ENCODE data around the gene BMAL1. TPM values are rescaled to one million over a fixed set of nuclear protein-coding genes. Genes with fewer than 3 reads are reported as not detected.
"Not testable (repeated sequence)": the region's sequence is repeated elsewhere in the genome, so short reads cannot be mapped to it uniquely, and the experiment has no call there.

The BMAL1 gene
- total RNA-seq, 1 donor = 89.9 TPM

DNA sequence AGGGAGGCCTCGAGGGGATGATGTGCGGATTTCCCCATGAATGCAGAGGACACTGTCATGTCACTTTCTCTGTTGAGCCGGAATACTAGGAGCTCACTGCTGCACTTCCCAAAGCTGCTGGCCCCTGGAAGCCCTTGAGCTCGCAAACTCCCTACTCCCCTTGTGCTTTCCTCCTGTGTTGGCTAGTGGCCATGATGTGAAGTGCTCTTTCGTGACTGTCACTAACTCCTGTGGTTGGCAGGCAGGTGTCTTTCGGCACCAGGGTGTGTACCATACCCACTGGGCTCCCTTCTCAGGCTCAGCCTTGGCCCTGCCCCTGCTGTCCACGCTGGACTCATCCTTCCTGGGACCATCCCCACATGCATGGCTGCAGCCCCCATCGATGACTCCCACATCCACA lies 99.2 kb downstream of the BMAL1 start:
- Histone ChIP-seq H3K4me1 (ENCODE audit: insufficient read depth, low read length) (no peaks in the 10 kb centered on the region), H3K9me3 (ENCODE audit: low read depth, low read length) (no peaks in the 10 kb centered on the region), H3K4me3 (ENCODE audit: low read length) (no peak overlapping the region), H3K27me3 (ENCODE audit: insufficient read depth, low read length) (no peaks in the 10 kb centered on the region)

DNA sequence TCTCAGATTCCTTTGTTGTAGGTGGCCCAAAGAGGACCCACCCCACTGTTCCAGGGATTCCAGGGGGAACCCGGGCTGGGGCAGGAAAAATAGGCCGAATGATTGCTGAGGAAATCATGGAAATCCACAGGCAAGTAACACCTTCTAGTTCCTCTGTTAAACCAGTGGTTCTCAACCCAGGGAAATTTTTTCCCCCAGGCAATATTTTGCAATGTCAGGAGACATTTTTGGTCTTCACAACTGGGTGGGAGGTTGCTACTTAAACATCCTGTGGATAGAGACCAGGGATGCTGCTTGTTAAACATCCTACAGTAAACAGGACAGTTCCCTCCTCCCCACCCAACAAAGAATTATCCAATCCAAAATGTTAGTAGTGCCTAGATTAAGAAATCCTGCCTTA lies 100.7 kb downstream of the BMAL1 start:
- Histone ChIP-seq H3K9me3 (ENCODE audit: low read depth, low read length) (no peaks in the 10 kb centered on the region), H3K4me3 (ENCODE audit: low read length) (no peak overlapping the region), H3K4me1 (ENCODE audit: insufficient read depth, low read length) (no peaks in the 10 kb centered on the region), H3K27me3 (ENCODE audit: insufficient read depth, low read length) (no peaks in the 10 kb centered on the region)

DNA sequence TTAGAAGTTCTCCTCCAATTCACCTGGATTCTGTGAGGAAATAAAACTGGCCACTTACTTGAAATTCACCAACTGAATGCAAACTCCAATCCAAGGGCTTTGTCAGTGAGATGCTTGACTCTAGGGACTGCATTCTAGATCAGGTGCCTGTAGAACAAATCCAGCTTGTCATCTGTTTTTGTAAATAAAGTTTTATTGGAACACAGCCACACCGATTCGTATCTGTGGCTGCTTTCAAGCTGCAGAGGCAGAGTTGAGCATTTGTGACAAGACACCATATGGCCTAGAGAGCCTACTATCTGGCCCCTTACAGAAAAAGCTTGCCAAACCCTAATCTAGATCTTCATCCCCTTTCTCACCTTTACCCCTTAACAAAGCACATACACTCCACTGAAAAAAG lies 103.1 kb downstream of the BMAL1 start:
- no peaks in the 10 kb centered on the region for H3K9me3 ChIP-seq (ENCODE audit: low read depth, low read length)
- no peaks in the 10 kb centered on the region for H3K27me3 ChIP-seq (ENCODE audit: insufficient read depth, low read length)
- no peaks in the 10 kb centered on the region for H3K4me1 ChIP-seq (ENCODE audit: insufficient read depth, low read length)
- H3K4me3 ChIP-seq (ENCODE audit: low read length) = no peak overlapping the region

DNA sequence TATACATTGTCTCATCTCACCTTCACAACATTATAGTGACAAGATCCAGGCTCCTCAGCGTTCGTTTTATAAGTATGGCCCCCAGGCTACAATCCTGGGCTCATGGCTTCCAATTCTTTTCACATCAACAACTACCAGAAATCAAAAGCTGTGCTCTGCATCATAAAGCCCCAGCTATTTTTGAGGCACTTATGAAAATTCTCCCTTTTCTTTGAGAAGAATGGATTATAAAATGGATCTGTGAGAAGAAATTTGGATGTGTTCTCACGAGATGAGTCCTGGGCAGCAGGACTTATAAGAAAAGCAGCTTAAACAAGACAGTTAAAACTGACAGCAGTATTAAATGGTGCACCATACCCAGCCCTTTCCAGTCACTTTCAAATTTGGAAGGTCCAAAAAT lies 105.2 kb downstream of the BMAL1 start:
- Histone ChIP-seq H3K9me3 (ENCODE audit: low read depth, low read length) (no peaks in the 10 kb centered on the region), H3K27me3 (ENCODE audit: insufficient read depth, low read length) (no peaks in the 10 kb centered on the region), H3K4me1 (ENCODE audit: insufficient read depth, low read length) (no peaks in the 10 kb centered on the region), H3K4me3 (ENCODE audit: low read length) (no peak overlapping the region)

DNA sequence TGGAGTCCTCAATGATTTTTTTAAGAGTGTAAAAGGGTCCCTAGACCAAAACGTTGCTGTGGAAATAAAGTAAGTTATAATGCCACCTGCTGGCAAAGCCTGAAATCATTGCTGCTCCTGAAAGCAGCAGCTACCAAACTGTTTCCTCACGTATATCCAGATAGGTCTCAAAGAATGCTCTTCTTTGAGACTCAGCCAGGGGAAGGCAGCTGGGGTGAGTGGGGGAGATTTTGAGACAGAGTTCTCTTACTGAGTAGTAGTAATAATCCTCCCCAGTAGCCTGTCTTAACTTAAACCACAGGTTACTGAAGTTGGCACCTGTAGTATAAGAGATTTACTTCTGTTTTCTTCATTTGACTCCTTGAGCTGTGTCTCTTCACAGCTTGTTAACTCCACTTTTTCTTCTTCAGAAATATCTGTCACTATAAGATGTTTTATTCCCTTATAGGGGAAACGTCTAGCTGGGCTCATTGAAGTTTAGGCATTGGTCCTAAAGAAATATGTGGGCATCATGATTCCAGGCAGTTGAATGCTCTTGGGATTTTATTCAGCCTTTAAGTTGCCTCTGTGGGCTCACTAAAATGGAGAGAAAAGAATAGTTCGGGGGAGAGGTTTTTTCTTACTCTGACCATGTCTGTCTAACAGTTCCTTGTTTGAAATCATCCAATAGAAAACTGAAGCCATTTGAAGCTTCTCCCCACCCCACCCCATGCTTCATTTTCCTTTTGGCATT lies 107.5 kb downstream of the BMAL1 start:
- H3K4me3 ChIP-seq (ENCODE audit: low read length) = no peak overlapping the region
- no peaks in the 10 kb centered on the region for H3K9me3 ChIP-seq (ENCODE audit: low read depth, low read length)
- H3K27me3 ChIP-seq (ENCODE audit: insufficient read depth, low read length) = no peaks in the 10 kb centered on the region
- no peaks in the 10 kb centered on the region for H3K4me1 ChIP-seq (ENCODE audit: insufficient read depth, low read length)

DNA sequence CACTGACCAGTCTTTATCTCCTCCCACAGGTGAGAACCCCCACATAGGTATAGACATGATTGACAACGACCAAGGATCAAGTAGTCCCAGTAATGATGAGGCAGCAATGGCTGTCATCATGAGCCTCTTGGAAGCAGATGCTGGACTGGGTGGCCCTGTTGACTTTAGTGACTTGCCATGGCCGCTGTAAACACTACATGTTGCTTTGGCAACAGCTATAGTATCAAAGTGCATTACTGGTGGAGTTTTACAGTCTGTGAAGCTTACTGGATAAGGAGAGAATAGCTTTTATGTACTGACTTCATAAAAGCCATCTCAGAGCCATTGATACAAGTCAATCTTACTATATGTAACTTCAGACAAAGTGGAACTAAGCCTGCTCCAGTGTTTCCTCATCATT lies 109.0 kb downstream of the BMAL1 start:
- Histone ChIP-seq H3K27me3 (ENCODE audit: insufficient read depth, low read length) (no peaks in the 10 kb centered on the region), H3K4me3 (ENCODE audit: low read length) (no peak overlapping the region)

DNA sequence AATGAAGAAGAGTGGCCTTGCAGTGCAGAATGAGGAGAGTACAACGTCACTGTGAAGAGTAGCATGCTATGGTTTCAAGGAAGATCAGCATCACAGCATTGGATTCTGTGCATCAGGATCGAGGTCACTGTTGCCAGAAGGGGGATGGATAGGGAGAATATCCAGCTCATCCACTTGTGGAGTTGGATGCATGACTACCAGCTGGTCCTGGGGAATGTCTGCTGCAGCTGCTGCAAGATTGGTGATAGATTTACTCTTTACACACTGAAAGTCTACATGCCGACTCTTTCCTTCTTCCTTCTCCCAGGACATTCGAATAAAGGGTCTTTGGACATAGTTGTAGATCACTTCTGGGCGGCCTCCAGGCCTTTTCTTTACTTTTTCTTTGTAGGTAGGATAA lies 111.2 kb downstream of the BMAL1 start:
- Histone ChIP-seq H3K4me3 (ENCODE audit: low read length) (no peak overlapping the region), H3K9me3 (ENCODE audit: low read depth, low read length) (no peaks in the 10 kb centered on the region), H3K27me3 (ENCODE audit: insufficient read depth, low read length) (no peaks in the 10 kb centered on the region), H3K4me1 (ENCODE audit: insufficient read depth, low read length) (no peaks in the 10 kb centered on the region)

More for the DNA sequence above, 109.0 kb downstream of the BMAL1 start:
- Histone ChIP-seq H3K9me3 (ENCODE audit: low read depth, low read length) (no peaks in the 10 kb centered on the region), H3K4me1 (ENCODE audit: insufficient read depth, low read length) (no peaks in the 10 kb centered on the region)

DNA sequence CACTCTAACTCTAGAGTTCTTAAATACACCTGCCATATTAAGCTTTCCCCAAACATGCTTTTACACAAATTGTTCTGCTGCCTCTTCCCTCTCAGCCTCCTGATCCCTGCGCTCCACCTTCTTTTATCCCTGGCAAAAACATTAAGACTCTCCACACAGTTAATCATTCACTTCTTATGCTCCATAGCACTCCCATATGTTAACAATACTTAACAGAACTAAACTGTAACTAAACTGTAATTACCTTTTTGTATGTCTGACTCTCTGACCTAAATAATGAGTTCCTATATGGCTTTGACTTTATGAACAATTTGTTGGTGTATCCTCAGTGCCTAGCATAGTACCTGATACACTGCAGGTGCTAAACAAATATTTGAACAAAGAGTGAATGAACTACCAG lies 113.6 kb downstream of the BMAL1 start:
- H3K4me1 ChIP-seq (ENCODE audit: insufficient read depth, low read length) = no peaks in the 10 kb centered on the region
- no peaks in the 10 kb centered on the region for H3K9me3 ChIP-seq (ENCODE audit: low read depth, low read length)
- no peaks in the 10 kb centered on the region for H3K27me3 ChIP-seq (ENCODE audit: insufficient read depth, low read length)
- H3K4me3 ChIP-seq (ENCODE audit: low read length) = no peak overlapping the region

DNA sequence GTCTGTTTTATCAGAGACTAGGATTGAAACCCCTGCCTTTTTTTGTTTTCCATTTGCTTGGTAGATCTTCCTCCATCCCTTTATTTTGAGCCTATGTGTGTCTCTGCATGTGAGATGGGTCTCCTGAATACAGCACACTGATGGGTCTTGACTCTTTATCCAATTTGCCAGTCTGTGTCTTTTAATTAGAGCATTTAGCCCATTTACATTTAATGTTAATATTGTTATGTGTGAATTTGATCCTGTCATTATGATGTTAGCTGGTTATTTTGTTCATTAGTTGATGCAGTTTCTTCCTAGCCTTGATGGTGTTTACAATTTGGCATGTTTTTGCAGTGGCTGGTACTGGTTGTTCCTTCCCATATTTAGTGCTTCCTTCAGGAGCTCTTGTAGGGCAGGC lies 120.7 kb downstream of the BMAL1 start:
- not testable (repeated sequence) for H3K9me3 ChIP-seq (ENCODE audit: low read depth, low read length); H3K4me1 ChIP-seq (ENCODE audit: insufficient read depth, low read length); H3K4me3 ChIP-seq (ENCODE audit: low read length); H3K27me3 ChIP-seq (ENCODE audit: insufficient read depth, low read length)

DNA sequence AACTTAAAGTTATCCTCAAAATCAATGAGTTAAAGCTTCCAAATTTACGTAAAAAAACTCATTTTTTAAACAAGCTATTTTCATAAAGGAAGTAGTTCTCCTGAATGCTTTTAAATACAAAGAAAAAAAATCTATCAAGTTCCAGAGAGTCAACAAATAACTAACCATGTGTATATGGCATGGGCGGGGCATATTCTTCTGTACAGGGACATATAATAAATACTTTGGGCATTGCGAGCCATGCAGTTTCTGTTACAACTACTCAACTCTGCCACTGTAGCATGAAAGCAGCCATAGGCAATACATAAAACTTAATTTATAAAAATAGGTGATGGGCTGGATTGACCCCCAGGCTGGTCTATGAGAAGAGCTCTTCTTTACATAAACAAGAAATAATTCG lies 127.6 kb downstream of the BMAL1 start:
- no peaks in the 10 kb centered on the region for H3K4me1 ChIP-seq (ENCODE audit: insufficient read depth, low read length)
- no peaks in the 10 kb centered on the region for H3K9me3 ChIP-seq (ENCODE audit: low read depth, low read length)
- H3K27me3 ChIP-seq (ENCODE audit: insufficient read depth, low read length) = no peaks in the 10 kb centered on the region
- no peak overlapping the region for H3K4me3 ChIP-seq (ENCODE audit: low read length)

DNA sequence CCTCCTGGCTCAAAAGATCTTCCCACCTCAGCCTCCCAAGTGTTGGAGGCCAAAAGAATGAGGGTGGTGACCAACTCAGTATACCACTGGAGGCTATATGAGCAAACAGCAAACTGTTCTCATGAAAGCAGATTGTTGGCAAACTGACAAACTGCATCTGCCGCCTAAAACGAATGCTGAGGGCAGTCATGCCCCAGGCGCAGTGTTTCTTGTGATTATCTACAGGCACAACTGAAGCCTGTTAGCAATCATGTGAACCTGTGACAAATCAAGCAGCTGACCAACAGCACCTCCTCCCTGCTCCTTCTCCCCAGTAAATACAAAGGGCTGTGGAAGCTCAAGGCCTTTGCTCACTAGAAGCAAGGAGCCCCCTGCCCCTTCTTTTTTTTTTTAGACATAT lies 137.6 kb downstream of the BMAL1 start:
- Histone ChIP-seq H3K9me3 (ENCODE audit: low read depth, low read length) (no peaks in the 10 kb centered on the region), H3K27me3 (ENCODE audit: insufficient read depth, low read length) (no peaks in the 10 kb centered on the region), H3K4me3 (ENCODE audit: low read length) (no peak overlapping the region), H3K4me1 (ENCODE audit: insufficient read depth, low read length) (no peaks in the 10 kb centered on the region)

DNA sequence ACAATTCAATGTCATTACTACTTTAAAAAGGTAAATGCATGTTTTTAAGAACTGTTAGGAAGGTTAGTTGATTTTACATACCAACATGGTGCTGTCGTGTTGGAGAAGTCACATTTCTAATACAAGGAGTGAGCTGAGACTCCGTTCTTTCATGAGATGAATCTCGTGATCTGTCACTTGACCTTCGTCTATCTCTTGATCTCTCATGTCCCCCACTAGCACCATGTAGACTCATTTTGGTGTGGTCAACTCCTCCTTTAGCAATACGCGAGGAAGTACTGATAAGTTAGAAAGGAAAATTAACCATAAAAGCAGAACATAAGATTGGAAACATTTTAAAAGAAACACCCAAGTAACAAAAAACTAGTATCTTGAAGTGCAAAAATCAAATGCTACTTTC lies 144.0 kb downstream of the BMAL1 start:
- peaks cover 7% of the 10 kb centered on the region for H3K9me3 ChIP-seq (ENCODE audit: low read depth, low read length)
- no peaks in the 10 kb centered on the region for H3K4me1 ChIP-seq (ENCODE audit: insufficient read depth, low read length)
- no peak overlapping the region for H3K4me3 ChIP-seq (ENCODE audit: low read length)
- H3K27me3 ChIP-seq (ENCODE audit: insufficient read depth, low read length) = no peaks in the 10 kb centered on the region

DNA sequence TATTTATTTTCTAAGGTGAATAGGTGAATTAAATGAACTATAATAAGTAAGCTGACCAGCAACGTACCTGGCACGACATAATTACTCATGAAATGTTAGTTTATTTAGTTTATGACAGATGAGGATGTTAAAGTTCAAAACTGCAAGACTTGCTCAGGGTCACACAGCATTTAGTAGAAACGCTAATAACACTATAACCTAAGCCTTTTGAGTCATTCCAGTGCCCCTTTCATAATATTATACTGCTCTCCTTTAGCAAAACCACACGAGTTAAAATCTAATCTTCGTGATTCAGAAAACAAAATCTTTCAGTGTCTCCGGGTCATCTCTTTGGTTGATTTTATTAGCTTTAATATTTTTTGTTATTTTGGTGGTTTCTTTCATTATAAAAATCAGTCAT lies 145.8 kb downstream of the BMAL1 start:
- no peaks in the 10 kb centered on the region for H3K27me3 ChIP-seq (ENCODE audit: insufficient read depth, low read length)
- H3K4me3 ChIP-seq (ENCODE audit: low read length) = no peak overlapping the region
- no peaks in the 10 kb centered on the region for H3K4me1 ChIP-seq (ENCODE audit: insufficient read depth, low read length)
- peaks cover 22% of the 10 kb centered on the region for H3K9me3 ChIP-seq (ENCODE audit: low read depth, low read length)

DNA sequence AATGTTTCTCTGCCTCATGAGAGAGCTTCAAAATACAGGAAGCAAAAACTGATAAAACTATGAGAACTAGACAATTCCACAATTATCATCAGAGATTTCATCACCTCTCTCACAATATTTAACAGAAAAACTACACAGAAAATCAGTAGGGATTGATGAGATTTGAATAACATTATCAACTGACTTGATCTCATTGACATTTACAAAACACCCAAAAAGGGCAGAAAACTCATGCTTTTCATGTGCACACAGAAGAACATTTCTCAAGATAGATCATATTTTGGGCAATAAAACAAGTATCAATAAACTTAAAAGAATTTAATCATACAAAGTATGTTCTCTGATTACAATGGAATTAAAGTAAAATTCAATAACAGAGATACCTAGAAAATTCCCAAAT lies 149.8 kb downstream of the BMAL1 start:
- no peak overlapping the region for H3K4me3 ChIP-seq (ENCODE audit: low read length)
- H3K9me3 ChIP-seq (ENCODE audit: low read depth, low read length) = peaks cover 34% of the 10 kb centered on the region
- H3K27me3 ChIP-seq (ENCODE audit: insufficient read depth, low read length) = no peaks in the 10 kb centered on the region
- H3K4me1 ChIP-seq (ENCODE audit: insufficient read depth, low read length) = no peaks in the 10 kb centered on the region

DNA sequence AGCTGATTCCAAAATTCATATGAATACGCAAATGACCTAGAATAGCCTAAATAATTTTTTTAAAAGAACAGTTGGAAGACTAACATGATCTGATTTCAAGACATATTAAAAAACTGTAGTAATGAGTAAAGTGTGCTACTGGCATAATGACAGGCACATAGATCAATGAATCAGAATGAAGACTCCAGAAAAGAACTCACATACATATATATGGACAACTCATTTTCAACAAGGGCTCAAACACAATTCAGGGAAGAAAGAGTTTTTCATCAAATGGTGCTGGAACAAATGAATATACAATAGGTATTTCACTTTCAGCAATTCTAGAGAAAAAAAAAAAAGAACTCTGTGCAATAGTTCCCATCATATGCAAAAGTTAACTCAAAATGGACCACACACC lies 151.7 kb downstream of the BMAL1 start:
- Histone ChIP-seq H3K9me3 (ENCODE audit: low read depth, low read length) (peaks cover 34% of the 10 kb centered on the region), H3K4me3 (ENCODE audit: low read length) (no peak overlapping the region), H3K4me1 (ENCODE audit: insufficient read depth, low read length) (no peaks in the 10 kb centered on the region), H3K27me3 (ENCODE audit: insufficient read depth, low read length) (no peaks in the 10 kb centered on the region)

DNA sequence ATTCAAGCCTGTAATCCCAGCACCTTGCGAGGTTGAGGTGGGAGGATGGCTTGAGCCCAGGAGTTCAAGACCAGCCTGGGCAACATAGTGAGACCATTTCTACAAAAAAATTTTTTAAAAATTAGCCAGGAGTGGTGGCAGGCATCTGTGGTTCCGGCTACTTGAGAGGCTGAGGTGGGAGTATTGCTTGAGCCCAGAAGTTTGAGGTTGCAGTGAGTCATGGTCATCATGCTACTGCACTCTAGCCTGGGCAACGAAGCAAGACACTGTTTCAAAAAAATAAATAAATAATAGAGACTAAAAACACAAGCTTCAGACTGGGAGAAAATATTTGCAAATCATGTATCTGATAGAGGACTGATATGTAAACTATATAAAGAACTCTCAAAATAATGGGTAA lies 152.2 kb downstream of the BMAL1 start:
- peaks cover 34% of the 10 kb centered on the region for H3K9me3 ChIP-seq (ENCODE audit: low read depth, low read length)
- H3K4me3 ChIP-seq (ENCODE audit: low read length) = no peak overlapping the region
- H3K27me3 ChIP-seq (ENCODE audit: insufficient read depth, low read length) = no peaks in the 10 kb centered on the region
- H3K4me1 ChIP-seq (ENCODE audit: insufficient read depth, low read length) = no peaks in the 10 kb centered on the region
